Mesendoderm (in vitro differentiated cells): ENCODE measurements around the gene PLA2G4E.
A peak's percentile ranks its signal among the peaks of the same experiment; 100 is the strongest.

Experiments used
- DNase-seq: peaks from one replicate; pipeline ENCODE4 v3.0.0; 2013
- H2AK5ac ChIP-seq: 2 replicates; pipeline ENCODE4 v1.6.1; 2013; ENCODE audit warnings: low read length, inconsistent platforms
- H2BK120ac ChIP-seq: 2 replicates; pipeline ENCODE4 v1.6.1; 2013; ENCODE audit warnings: low read depth, mild to moderate bottlenecking, low read length, moderate library complexity, mixed read lengths
- H2BK15ac ChIP-seq: replicated peaks from 2 replicates; pipeline ENCODE4 v1.6.1; 2013; ENCODE audit warnings: low read depth, mild to moderate bottlenecking, moderate library complexity
- H2BK5ac ChIP-seq: 2 replicates; pipeline ENCODE4 v1.6.1; 2013; ENCODE audit warnings: low read length, inconsistent platforms
- H3K18ac ChIP-seq: 2 replicates; pipeline ENCODE4 v1.6.1; 2013; ENCODE audit warnings: mild to moderate bottlenecking, low read length, mixed read lengths
- H3K23ac ChIP-seq: one replicate; pipeline ENCODE4 v1.6.1; 2013; ENCODE audit warnings: low read length
- H3K27ac ChIP-seq: 2 replicates; pipeline ENCODE4 v1.5.1; 2013; ENCODE audit warnings: low read depth, mild to moderate bottlenecking, inconsistent platforms, low read length, moderate library complexity
- H3K27me3 ChIP-seq: 2 replicates; pipeline ENCODE4 v1.6.1; 2013; ENCODE audit warnings: low read length, control low read depth, mild to moderate bottlenecking, inconsistent platforms; ENCODE audit not compliant: insufficient read depth, poor library complexity
- H3K36me3 ChIP-seq: 2 replicates; pipeline ENCODE4 v1.6.1; 2013; ENCODE audit warnings: low read length, inconsistent platforms; ENCODE audit not compliant: control insufficient read depth, insufficient read depth
- H3K4ac ChIP-seq: one replicate; pipeline ENCODE4 v1.6.1; 2013; ENCODE audit warnings: low read depth, mild to moderate bottlenecking, low read length, moderate library complexity
- H3K4me1 ChIP-seq: 2 replicates; pipeline ENCODE4 v1.6.1; 2013; ENCODE audit warnings: low read depth, low read length, inconsistent platforms; ENCODE audit not compliant: control insufficient read depth
- H3K4me2 ChIP-seq: 2 replicates; pipeline ENCODE4 v1.6.1; 2013; ENCODE audit warnings: low read length
- H3K4me3 ChIP-seq: 2 replicates; pipeline ENCODE4 v1.5.1; 2013; ENCODE audit warnings: mild to moderate bottlenecking, low read length
- H3K56ac ChIP-seq: one replicate; pipeline ENCODE4 v1.6.1; 2013; ENCODE audit warnings: low read length
- H3K79me1 ChIP-seq: 2 replicates; pipeline ENCODE4 v1.6.1; 2013; ENCODE audit warnings: low read length, inconsistent platforms
- H3K79me2 ChIP-seq: 2 replicates; pipeline ENCODE4 v1.6.1; 2013; ENCODE audit warnings: mild to moderate bottlenecking, low read length; ENCODE audit not compliant: control insufficient read depth, insufficient read depth
- H3K9ac ChIP-seq: 2 replicates; pipeline ENCODE4 v1.6.1; 2013; ENCODE audit warnings: low read length, inconsistent platforms
- H4K5ac ChIP-seq: one replicate; pipeline ENCODE4 v1.6.1; 2013; ENCODE audit warnings: low read length
- H4K8ac ChIP-seq: one replicate; pipeline ENCODE4 v1.6.1; 2013; ENCODE audit warnings: low read depth, mild to moderate bottlenecking, control low read depth, low read length, moderate library complexity
- WGBS: extraction: QIAGEN DNeasy Blood & Tissue Kit; methylation state at CpG from one replicate; pipeline ENCODE4 v1.1.7; 2013; ENCODE audit warnings: low lambda C conversion rate, missing lambda C conversion rate; ENCODE audit not compliant: insufficient coverage; ENCODE audit errors: extremely low coverage; 5-methylcytosine and 5-hydroxymethylcytosine counted together

The PLA2G4E gene

DNA sequence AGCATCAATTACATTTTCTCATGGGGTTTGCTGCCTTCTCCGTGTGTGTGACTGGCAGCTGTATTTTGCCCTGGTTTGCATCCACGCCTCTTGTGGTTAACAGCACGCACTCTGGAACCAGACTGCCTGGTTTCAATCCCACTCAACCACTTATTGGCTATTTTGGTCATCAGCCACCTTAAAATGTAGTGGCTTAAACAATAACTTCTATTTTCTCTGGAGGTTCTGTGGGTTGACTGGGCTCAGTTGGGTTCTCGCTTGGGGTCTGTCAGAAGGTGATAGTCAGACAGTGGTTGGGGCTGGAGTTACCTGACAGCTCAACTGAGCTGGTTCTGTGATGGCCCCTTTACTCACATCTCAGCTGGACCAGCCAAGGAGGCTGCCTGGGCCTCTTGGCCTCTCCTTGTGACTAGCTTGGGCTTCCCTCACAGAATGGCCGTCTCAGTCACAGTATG is 85.2 kb downstream of the PLA2G4E start:
- H3K23ac ChIP-seq: no peak overlapping the region
- H2BK120ac ChIP-seq: no peak overlapping the region
- WGBS: no CpG with 5 or more reads among the region's 5 CpGs
- H4K8ac ChIP-seq: no peak overlapping the region
- peaks cover 4% of the 10 kb centered on the region for H3K79me1 ChIP-seq
- no peak overlapping the region for H4K5ac ChIP-seq
- H3K4me2 ChIP-seq: no peak overlapping the region
- H3K18ac ChIP-seq: no peak overlapping the region
- no peaks in the 10 kb centered on the region for H3K79me2 ChIP-seq
- no peak overlapping the region for H2AK5ac ChIP-seq
- H3K27me3 ChIP-seq: no peaks in the 10 kb centered on the region
- H2BK15ac ChIP-seq: no peak overlapping the region
- DNase-seq: no peak
- no peak overlapping the region for H3K9ac ChIP-seq
- H3K36me3 ChIP-seq: no peaks in the 10 kb centered on the region
- peaks cover 14% of the 10 kb centered on the region for H3K4me1 ChIP-seq
- H3K4ac ChIP-seq: no peak overlapping the region
- no peak overlapping the region for H3K27ac ChIP-seq
- H3K4me3 ChIP-seq: no peak overlapping the region
- no peak overlapping the region for H3K56ac ChIP-seq
- no peak overlapping the region for H2BK5ac ChIP-seq

DNA sequence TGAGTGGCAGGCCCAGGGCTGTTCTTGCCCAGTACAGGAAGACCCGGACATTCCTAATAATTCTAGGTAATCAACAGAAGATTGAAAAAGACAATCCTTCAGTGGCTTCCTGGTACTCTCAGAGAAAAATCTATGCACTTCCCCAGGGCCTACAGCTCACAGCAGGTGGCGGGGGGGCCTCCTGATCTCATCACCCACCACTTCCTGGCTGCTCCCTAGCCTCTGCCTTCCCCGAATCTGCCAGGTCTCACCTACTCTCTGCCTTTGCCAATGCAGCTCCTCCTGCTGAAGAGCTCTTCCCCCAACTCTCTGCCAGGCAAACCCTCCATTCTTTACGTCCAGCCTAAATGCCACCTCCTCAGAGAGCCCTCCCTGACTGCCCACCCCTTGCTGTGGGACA is 86.0 kb downstream of the PLA2G4E start:
- H2BK5ac ChIP-seq: no peak overlapping the region
- no peaks in the 10 kb centered on the region for H3K79me2 ChIP-seq
- H3K79me1 ChIP-seq: peaks cover 4% of the 10 kb centered on the region
- H3K18ac ChIP-seq: peak overlapping the region; percentile 22
- H3K27me3 ChIP-seq: no peaks in the 10 kb centered on the region
- H3K4me3 ChIP-seq: no peak overlapping the region
- no peaks in the 10 kb centered on the region for H3K36me3 ChIP-seq
- no CpG with 5 or more reads among the region's 4 CpGs for WGBS
- no peak overlapping the region for H3K23ac ChIP-seq
- H3K4me1 ChIP-seq: peaks cover 14% of the 10 kb centered on the region
- H3K56ac ChIP-seq: no peak overlapping the region
- no peak overlapping the region for H2AK5ac ChIP-seq
- H4K5ac ChIP-seq: no peak overlapping the region
- H2BK15ac ChIP-seq: no peak overlapping the region
- no peak overlapping the region for H4K8ac ChIP-seq
- H3K27ac ChIP-seq: peak overlapping the region; percentile 8
- no peak overlapping the region for H3K4ac ChIP-seq
- H3K4me2 ChIP-seq: no peak overlapping the region
- no peak overlapping the region for H2BK120ac ChIP-seq
- DNase-seq: peak; percentile 74
- no peak overlapping the region for H3K9ac ChIP-seq

DNA sequence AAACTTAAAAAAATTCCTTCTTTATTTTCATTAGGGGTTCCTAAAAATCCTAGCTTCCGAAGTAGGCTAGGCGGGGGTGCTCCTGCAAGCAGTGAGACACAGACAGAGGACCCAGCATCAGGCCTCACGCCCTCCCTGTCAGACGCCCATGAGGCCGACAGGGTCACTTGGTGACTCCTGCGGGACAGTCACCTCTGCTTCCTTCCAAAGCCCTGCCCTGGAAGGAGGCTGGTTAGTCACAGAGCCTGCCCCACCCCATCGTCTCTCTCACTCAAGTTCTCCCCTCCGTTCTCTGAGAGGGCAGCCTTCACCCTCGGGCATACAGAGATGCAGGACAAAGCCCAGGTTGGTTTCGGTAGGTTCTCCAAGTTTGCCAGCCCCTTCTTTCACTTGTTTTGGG is 87.1 kb downstream of the PLA2G4E start:
- Histone ChIP-seq H3K79me1 (peaks cover 5% of the 10 kb centered on the region), H3K79me2 (no peaks in the 10 kb centered on the region), H3K23ac (no peak overlapping the region), H3K18ac (no peak overlapping the region), H4K5ac (no peak overlapping the region), H3K36me3 (no peaks in the 10 kb centered on the region), H3K4me2 (no peak overlapping the region), H3K4me1 (peaks cover 14% of the 10 kb centered on the region), H3K9ac (no peak overlapping the region), H2BK15ac (no peak overlapping the region), H3K4ac (no peak overlapping the region), H2BK120ac (no peak overlapping the region), H3K27me3 (no peaks in the 10 kb centered on the region), H4K8ac (no peak overlapping the region), H2AK5ac (no peak overlapping the region), H3K56ac (no peak overlapping the region), H3K27ac (no peak overlapping the region), H3K4me3 (no peak overlapping the region), H2BK5ac (no peak overlapping the region)
- DNase-seq: no peak
- WGBS: no CpG with 5 or more reads among the region's 10 CpGs

DNA sequence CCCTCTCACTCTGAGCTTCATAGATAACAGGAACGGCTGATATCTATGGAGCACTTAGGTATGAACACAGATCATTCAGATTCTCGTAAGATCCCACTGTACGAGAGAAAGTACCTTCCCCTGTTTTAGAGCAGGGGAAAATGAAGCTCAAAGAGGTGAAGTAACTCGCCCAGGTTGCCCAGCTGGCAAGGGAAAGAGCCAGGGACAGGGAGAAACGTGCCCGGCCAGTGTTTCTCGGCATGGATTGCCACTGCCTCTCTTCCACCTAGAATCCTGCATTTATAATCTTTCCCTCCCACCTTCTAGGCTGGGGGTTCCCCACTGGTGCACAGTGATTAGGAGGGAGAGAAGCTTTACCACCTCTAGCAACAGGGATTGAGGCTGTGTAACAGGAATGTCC is 87.5 kb downstream of the PLA2G4E start:
- no peaks in the 10 kb centered on the region for H3K27me3 ChIP-seq
- H3K36me3 ChIP-seq: no peaks in the 10 kb centered on the region
- H3K4ac ChIP-seq: no peak overlapping the region
- H2BK5ac ChIP-seq: no peak overlapping the region
- no CpG with 5 or more reads among the region's 7 CpGs for WGBS
- peak; percentile 27 for DNase-seq
- H2BK120ac ChIP-seq: no peak overlapping the region
- no peaks in the 10 kb centered on the region for H3K79me2 ChIP-seq
- H4K8ac ChIP-seq: no peak overlapping the region
- H2AK5ac ChIP-seq: no peak overlapping the region
- H4K5ac ChIP-seq: no peak overlapping the region
- H3K18ac ChIP-seq: no peak overlapping the region
- H3K79me1 ChIP-seq: peaks cover 5% of the 10 kb centered on the region
- H3K56ac ChIP-seq: peak overlapping the region; percentile 28
- no peak overlapping the region for H3K4me3 ChIP-seq
- H3K27ac ChIP-seq: no peak overlapping the region
- no peak overlapping the region for H3K23ac ChIP-seq
- H3K9ac ChIP-seq: peak overlapping the region; percentile 12
- peaks cover 14% of the 10 kb centered on the region for H3K4me1 ChIP-seq
- no peak overlapping the region for H2BK15ac ChIP-seq
- no peak overlapping the region for H3K4me2 ChIP-seq

DNA sequence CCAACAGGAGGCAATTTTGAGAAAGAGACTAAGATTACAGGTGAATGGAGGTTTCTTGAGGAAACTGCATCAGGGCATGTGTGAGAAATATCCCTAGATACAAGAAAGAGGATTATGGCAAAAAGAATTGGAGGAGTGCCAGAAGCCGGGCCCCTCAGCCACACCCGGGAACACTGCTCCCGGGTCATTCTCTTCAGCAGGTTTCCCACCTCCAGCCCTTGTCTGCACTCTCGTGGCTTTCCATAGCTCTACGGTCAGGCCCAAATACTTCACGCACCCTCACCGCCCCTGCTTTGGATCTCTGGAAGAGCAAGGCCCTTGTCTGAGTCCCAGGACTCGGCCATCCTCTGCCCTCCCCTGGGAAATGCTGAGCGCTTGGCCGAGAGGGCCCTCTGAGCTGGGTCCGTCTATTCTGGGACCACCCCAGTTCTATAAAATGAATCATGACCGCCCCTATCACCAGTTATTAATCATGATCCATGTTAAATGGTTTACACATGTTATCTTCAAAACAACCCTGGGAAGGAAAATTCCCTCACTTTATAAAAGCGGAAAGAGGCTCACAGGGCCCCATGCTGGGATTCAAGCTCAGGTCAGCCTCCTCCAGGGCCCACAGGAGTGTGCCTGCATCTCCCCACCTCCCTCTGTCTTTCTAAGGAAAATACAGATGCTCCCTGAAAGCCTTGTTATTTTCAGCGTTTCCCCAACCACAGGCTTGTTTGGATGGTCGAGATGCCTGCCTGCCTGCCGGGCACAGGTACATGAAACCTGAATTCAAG is 88.1 kb downstream of the PLA2G4E start:
- H3K4ac ChIP-seq: no peak overlapping the region
- no peak overlapping the region for H2BK5ac ChIP-seq
- no peak overlapping the region for H4K8ac ChIP-seq
- no peak overlapping the region for H3K27ac ChIP-seq
- H3K23ac ChIP-seq: no peak overlapping the region
- no peaks in the 10 kb centered on the region for H3K79me2 ChIP-seq
- H3K56ac ChIP-seq: peak overlapping the region; percentile 28
- H2BK15ac ChIP-seq: no peak overlapping the region
- H3K4me3 ChIP-seq: no peak overlapping the region
- no peak overlapping the region for H2AK5ac ChIP-seq
- no peak overlapping the region for H3K4me2 ChIP-seq
- peak overlapping the region; percentile 12 for H3K9ac ChIP-seq
- DNase-seq: no peak
- no peaks in the 10 kb centered on the region for H3K36me3 ChIP-seq
- no CpG with 5 or more reads among the region's 16 CpGs for WGBS
- no peak overlapping the region for H4K5ac ChIP-seq
- H3K18ac ChIP-seq: no peak overlapping the region
- no peak overlapping the region for H2BK120ac ChIP-seq
- no peaks in the 10 kb centered on the region for H3K27me3 ChIP-seq
- H3K79me1 ChIP-seq: peaks cover 5% of the 10 kb centered on the region
- peaks cover 14% of the 10 kb centered on the region for H3K4me1 ChIP-seq

DNA sequence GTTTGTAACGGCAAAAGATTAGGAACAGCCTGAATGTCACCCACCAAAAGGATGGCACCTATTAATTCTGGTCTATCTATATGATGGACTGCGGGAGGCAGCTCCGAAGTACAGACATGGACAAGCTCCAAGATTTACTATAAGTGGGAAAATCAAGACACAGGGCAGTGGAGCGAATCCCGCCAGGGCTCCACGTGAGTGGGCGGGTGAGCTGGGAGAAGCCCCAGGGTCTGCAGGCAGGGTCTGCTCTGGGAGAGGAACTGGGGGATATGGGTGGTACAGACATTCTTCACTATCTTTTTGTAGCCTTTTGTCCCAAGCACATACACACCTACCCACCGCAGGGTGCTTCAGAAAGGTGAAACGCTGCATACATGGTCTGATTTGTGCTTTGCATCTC is 88.7 kb downstream of the PLA2G4E start:
- H4K5ac ChIP-seq: no peak overlapping the region
- no peak overlapping the region for H4K8ac ChIP-seq

More for the DNA sequence above, 88.7 kb downstream of the PLA2G4E start:
- Histone ChIP-seq H2BK5ac (no peak overlapping the region), H3K36me3 (no peaks in the 10 kb centered on the region), H3K4me2 (no peak overlapping the region), H3K23ac (no peak overlapping the region), H3K4me3 (no peak overlapping the region), H3K27me3 (no peaks in the 10 kb centered on the region), H2BK120ac (no peak overlapping the region), H3K4me1 (peaks cover 14% of the 10 kb centered on the region), H2BK15ac (no peak overlapping the region), H3K56ac (no peak overlapping the region), H3K4ac (no peak overlapping the region), H3K79me2 (no peaks in the 10 kb centered on the region), H3K27ac (no peak overlapping the region), H3K9ac (no peak overlapping the region), H3K18ac (no peak overlapping the region), H3K79me1 (peaks cover 5% of the 10 kb centered on the region), H2AK5ac (no peak overlapping the region)
- no CpG with 5 or more reads among the region's 9 CpGs for WGBS
- no peak for DNase-seq
